ENCODE data around the gene CAMTA1.

GRCh38 chr1:6785728-6786505, 663 bp downstream of the CAMTA1 start:
- TF ChIP-seq SUZ12 (IDR thresholded peaks at IDR 0.05) (no peak), FOXA1 (IDR thresholded peaks at IDR 0.05) (no peak), ZNF384 (IDR thresholded peaks at IDR 0.05) (no peak), FOXM1 (IDR thresholded peaks at IDR 0.05; ENCODE audit: borderline replicate concordance) (no peak), NFRKB (IDR thresholded peaks at IDR 0.05) (no peak), SP1 (IDR thresholded peaks at IDR 0.05) (no peak)
